ENCODE data around the gene CHMP3. TPM values are rescaled to one million over a fixed set of nuclear protein-coding genes. Genes with fewer than 3 reads are reported as not detected.

CHMP3 gene
- polyA plus RNA-seq, 1 of the 3 experiments (the other 2 are of a cell fraction): 75.3 TPM

- Histone ChIP-seq H3K4me1 (ENCODE audit: control insufficient read depth in 1 of 2, insufficient read depth in 2 of 2, low read depth in 1 of 2, low read length in 1 of 2) (no peaks in the 10 kb centered on the region), H3K9me3 (no peaks in the 10 kb centered on the region), H3K36me3 (replicated peaks in 1 of 2; ENCODE audit: control insufficient read depth in 1 of 2, insufficient read depth in 2 of 2, low read length in 1 of 2) (peaks cover 81 to 88% of the 10 kb centered on the region in 2 experiments), H3K9me2 (no peaks in the 10 kb centered on the region), H3K9ac (no peak overlapping the region), H3F3A (replicated peaks; ENCODE audit: insufficient read depth) (peaks cover 10% of the 10 kb centered on the region), H3K4me3 (ENCODE audit: low read depth in 2 of 2, low read length in 1 of 2) (no peak overlapping the region), H2AFZ (ENCODE audit: low read depth) (no peak overlapping the region), H3K27me3 (ENCODE audit: insufficient read depth) (no peaks in the 10 kb centered on the region), H3K4me2 (no peak overlapping the region), H3K27ac (ENCODE audit: low read depth in 2 of 2, low read length in 1 of 2) (no peak overlapping the region), H4K20me1 (ENCODE audit: insufficient read depth) (no peaks in the 10 kb centered on the region), H3K79me2 (ENCODE audit: insufficient read depth) (no peaks in the 10 kb centered on the region)
- no peak for DNase-seq
- WGBS (ENCODE audit: low lambda C conversion rate): 92% methylated on average over 4 of the region's 4 CpGs
- POLR2A ChIA-PET: no interaction called here
- CTCF ChIA-PET: interaction anchor here (1.1 to 1.3 kb wide), 2 partner anchors 10 to 118 kb away, joined by 4 read pairs; no protein-coding TSS in a partner anchor
- TF ChIP-seq CHD2 (IDR thresholded peaks at IDR 0.05; ENCODE audit: low read length, partially characterized antibody): no peak
- no peak for TF ChIP-seq GATA2 (CRISPR knock-in tag; IDR thresholded peaks at IDR 0.05)
- TF ChIP-seq IRF3 (IDR thresholded peaks at IDR 0.05; ENCODE audit: low read depth, low read length): no peak
- TF ChIP-seq FOXM1 (IDR thresholded peaks at IDR 0.05; ENCODE audit: low read depth): no peak
Measured at GRCh38 chr2:86490245-86490644, 73.0 kb downstream of the CHMP3 start.

GRCh38 chr2:86489542-86489941 lies 73.7 kb downstream of the CHMP3 start:
- TF ChIP-seq JUND (IDR thresholded peaks at IDR 0.05): no peak
- TF ChIP-seq RCOR1 (IDR thresholded peaks at IDR 0.05; ENCODE audit: low read length): no peak
- no peak for TF ChIP-seq PBX3 (IDR thresholded peaks at IDR 0.05)
- TF ChIP-seq RAD21 (IDR thresholded peaks at IDR 0.05; ENCODE audit: low read length): no peak
- no peak for TF ChIP-seq TEAD4 (IDR thresholded peaks at IDR 0.05; ENCODE audit: borderline replicate concordance, insufficient read depth)
- TF ChIP-seq SIN3A (IDR thresholded peaks at IDR 0.05; ENCODE audit: borderline replicate concordance, low read depth, low read length): no peak
- no peak for TF ChIP-seq TAF1 (IDR thresholded peaks at IDR 0.05; ENCODE audit: borderline replicate concordance, low read depth, low read length)
- no peak for TF ChIP-seq IRF3 (IDR thresholded peaks at IDR 0.05; ENCODE audit: low read depth, low read length)
- TF ChIP-seq RXRA (IDR thresholded peaks at IDR 0.05; ENCODE audit: borderline replicate concordance, low read depth): no peak
- no peak for TF ChIP-seq USF2 (IDR thresholded peaks at IDR 0.05; ENCODE audit: borderline replicate concordance, low read depth, low read length)
- Histone ChIP-seq H3K9me3 (no peaks in the 10 kb centered on the region), H3K27ac (ENCODE audit: low read depth in 2 of 2, low read length in 1 of 2) (no peak overlapping the region), H3K36me3 (replicated peaks in 1 of 2; ENCODE audit: control insufficient read depth in 1 of 2, insufficient read depth in 2 of 2, low read length in 1 of 2) (peaks cover 87 to 95% of the 10 kb centered on the region in 2 experiments), H3K79me2 (ENCODE audit: insufficient read depth) (no peaks in the 10 kb centered on the region), H3K4me1 (ENCODE audit: control insufficient read depth in 1 of 2, insufficient read depth in 2 of 2, low read depth in 1 of 2, low read length in 1 of 2) (no peaks in the 10 kb centered on the region), H3F3A (replicated peaks; ENCODE audit: insufficient read depth) (peaks cover 10% of the 10 kb centered on the region), H2AFZ (ENCODE audit: low read depth) (no peak overlapping the region), H3K9ac (no peak overlapping the region), H3K4me3 (ENCODE audit: low read depth in 2 of 2, low read length in 1 of 2) (no peak overlapping the region), H3K27me3 (ENCODE audit: insufficient read depth) (no peaks in the 10 kb centered on the region), H3K4me2 (no peak overlapping the region), H4K20me1 (ENCODE audit: insufficient read depth) (no peaks in the 10 kb centered on the region), H3K9me2 (no peaks in the 10 kb centered on the region)
- ChIA-PET POLR2A (no interaction called here), CTCF (interaction anchor here (1.3 kb wide), 1 partner anchor 117 kb away, joined by 4 read pairs; no protein-coding TSS in a partner anchor)
- WGBS (ENCODE audit: low lambda C conversion rate): 97% methylated on average over 3 of the region's 3 CpGs
- no peak for DNase-seq
